DLD1 (cell line): ENCODE results near the gene LGALS8.
"Not testable (repeated sequence)": the region's sequence is repeated elsewhere in the genome, so short reads cannot be mapped to it uniquely, and the experiment has no call there.

Experiments used
- in situ Hi-C: cut with HindIII; loops from 2 replicates; pipeline ENCODE4 v1.10.0; 2017; ENCODE audit warnings: low sequenced_read_pairs

LGALS8 gene

GRCh38 chr1:236536540-236536939 is 12.8 kb downstream of the LGALS8 start:
- in situ Hi-C loops: no loop called here

DNA sequence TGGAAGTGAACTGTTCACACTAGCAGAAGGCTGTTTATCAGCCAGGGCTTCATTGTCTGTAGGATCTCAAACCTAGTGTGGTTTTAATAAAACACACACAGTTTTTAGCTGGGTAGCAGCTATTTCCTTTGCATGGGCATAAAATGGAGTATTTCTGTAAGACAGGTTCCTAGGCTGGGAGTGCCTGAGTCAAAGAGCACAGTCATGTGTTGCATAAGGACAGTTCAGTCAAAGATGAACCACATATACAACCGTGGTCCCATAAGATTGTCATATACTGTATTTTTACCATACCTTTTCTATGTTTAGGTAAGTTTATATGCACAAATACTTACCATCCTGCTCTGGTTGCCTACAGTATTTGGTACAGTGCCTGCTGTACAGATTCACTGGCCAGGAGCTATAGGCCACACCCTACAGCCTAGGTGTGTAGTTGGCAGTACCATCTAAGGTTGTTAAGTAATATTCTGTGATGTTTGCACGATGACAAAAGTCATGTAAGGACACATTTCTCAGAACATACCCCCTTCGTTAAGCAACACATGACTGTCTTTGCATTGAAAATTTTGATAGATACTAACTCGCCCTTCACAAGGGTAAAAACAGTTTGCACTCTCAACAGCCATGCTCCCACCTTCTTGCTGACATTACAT is 17.2 kb downstream of the LGALS8 start:
- in situ Hi-C loops: no loop called here

- in situ Hi-C loops: no loop called here
Measured at GRCh38 chr1:236541710-236542109, 17.9 kb downstream of the LGALS8 start.

- in situ Hi-C loops: no loop called here
Measured at GRCh38 chr1:236543065-236543669, 19.4 kb downstream of the LGALS8 start.

GRCh38 chr1:236545621-236546169 is 21.9 kb downstream of the LGALS8 start:
- in situ Hi-C loops: no loop called here

DNA sequence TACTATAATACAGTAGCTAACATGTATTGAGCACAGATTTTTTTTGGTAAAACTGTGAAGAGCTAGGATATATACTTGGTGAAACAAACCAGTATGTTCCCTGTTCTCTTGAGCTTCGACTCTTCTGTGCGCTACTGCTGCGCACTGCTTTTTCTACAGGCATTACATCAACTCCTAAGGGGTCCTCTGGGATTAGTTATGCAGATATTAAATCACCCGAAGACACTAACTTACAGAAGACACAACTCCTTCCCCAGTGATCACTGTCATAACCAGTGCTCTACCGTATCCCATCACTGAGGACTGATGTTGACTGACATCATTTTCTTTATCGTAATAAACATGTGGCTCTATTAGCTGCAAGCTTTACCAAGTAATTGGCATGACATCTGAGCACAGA is 24.7 kb downstream of the LGALS8 start:
- in situ Hi-C loops: no loop called here

DNA sequence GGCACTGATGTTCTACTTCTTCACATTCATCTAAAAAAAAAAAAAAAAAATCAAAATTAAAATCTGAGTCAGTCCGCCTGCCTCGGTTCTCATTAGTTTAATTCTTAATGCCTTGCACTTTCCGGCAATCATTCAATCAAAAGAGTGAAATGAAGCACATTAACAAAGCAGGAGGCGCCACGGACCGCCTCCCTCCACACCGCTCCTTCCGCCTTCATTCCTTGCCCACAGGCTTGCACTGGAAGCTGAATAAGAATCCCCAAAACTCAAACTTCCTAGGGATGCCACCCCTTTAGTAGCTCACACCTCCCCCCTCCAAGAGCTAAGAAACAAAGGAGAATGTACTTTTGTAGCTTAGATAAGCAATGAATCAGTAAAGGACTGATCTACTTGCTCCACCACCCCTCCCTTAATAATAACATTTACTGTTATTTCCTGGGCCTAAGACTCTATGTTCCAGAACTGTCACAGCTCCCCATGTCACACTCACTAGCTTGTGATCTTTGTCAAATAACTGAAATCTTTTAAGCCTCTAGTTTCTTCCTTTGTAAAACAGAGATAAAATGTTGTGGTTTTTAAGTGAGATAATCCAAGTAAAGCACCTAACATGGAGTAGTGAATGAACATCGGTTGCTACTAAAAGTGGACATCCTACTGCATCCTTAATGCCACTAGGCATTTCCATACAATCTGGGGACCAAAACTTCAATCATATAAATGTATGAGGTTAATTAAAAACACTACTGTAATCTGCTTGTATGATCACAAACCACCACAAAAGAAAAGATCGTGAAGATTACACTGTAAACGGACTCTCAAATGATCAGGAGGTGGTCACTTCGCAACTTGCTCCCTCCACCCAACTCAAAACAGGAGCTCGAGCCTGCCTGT is 27.4 kb downstream of the LGALS8 start:
- in situ Hi-C loops: no loop called here

DNA sequence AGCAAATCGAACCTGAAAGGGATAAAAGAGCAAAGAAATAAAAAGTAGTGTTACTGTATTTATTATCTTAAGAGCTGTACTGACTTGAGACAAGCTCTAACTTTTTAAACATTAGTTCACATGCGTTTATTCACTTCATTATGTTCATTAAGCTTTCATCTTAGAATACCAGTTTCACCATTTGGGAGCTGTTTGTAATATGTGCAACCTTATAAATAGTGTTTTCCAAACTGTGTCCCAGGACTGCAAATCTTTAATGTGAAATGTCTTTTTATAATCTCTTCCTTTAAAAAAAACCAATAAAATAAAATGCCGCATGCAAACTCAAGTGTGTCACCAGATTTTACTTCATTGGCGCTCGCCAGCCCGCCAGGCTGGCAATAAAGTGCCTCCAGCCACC is 28.3 kb downstream of the LGALS8 start:
- in situ Hi-C loops: no loop called here

DNA sequence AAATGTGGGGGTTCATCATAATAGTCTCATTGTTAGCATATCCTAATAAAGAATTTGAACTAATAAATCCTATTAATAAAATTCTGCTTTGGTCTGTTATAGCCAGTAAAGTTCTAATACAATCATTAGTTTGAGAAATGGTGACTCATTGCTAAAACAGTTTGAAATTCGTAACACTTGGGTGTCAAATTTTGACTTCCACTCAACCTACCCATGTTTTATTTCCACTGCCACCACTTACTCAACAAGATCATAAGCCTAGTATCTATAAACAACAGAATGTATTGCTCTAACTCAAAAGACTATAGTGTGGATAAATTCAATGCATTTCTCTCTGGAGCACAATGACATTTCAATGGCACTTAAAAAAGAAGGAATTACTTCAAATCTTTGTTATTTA is 29.1 kb downstream of the LGALS8 start:
- in situ Hi-C loops: no loop called here

DNA sequence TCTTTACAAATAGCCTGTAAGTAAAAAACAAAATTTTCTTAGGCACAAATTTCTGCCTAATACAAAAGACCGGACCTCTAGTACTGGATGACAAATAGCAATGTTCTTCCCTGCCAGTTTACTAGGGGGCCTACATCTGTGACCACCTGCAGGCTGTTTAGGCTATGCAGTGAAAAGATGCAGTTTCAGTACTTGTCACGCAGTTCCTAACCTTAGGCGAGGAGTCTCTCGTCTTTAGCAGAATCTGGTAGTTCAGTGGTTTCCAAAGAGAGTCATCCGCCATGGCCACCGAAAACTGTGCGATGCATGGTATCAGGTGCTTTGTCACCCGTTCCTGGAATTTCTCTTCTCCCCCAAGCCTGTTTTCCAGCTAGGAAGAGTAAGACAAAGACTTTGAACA is 29.6 kb downstream of the LGALS8 start:
- in situ Hi-C loops: no loop called here

DNA sequence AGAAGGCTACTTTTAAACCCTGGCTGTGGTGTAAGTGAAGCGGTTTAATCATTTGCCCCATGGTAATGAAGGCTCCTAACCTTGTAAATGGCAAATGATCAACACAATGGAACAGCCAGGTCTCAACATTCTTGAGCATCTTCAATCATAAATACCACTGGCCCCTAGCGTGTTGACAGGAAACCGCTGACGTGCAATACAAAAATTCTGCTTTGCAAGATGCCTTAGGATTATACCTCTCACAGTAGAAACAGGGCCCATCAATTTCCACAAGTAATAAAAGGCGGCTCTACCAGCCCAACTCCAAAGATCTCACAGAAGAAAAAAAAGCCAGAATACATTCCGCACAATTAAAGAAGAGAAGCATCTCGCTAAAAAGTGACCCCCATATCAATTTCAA is 32.8 kb downstream of the LGALS8 start:
- in situ Hi-C loops: no loop called here

DNA sequence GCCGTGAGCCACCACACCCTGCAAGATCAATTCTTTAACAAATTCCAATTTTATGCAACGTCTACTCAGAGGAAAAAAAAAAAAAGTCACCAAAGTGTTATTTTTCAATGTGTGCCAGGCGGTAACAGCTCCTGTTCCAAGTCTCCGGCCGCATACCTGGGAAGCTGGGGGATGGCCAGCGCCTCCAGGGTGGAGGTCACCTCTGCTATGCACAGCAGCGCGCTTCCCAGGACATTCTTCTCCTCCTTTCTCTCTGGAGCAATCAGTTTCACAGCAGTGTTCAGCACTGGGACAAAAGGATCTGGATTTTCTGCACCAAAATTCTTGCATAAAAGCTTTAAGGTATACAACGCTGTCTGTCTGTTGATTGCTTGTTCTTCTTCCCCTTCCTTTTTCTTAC is 34.3 kb downstream of the LGALS8 start:
- in situ Hi-C loops: no loop called here

- in situ Hi-C loops: no loop called here
Measured at GRCh38 chr1:236558846-236559245, 35.1 kb downstream of the LGALS8 start.

- in situ Hi-C loops: no loop called here
Measured at GRCh38 chr1:236560213-236560771, 36.5 kb downstream of the LGALS8 start.

- in situ Hi-C loops: no loop called here
Measured at GRCh38 chr1:236561976-236562375, 38.2 kb downstream of the LGALS8 start.

GRCh38 chr1:236565530-236565929 is 41.7 kb downstream of the LGALS8 start:
- in situ Hi-C loops: no loop called here

- in situ Hi-C loops: no loop called here
Measured at GRCh38 chr1:236568285-236568894, 44.6 kb downstream of the LGALS8 start.

DNA sequence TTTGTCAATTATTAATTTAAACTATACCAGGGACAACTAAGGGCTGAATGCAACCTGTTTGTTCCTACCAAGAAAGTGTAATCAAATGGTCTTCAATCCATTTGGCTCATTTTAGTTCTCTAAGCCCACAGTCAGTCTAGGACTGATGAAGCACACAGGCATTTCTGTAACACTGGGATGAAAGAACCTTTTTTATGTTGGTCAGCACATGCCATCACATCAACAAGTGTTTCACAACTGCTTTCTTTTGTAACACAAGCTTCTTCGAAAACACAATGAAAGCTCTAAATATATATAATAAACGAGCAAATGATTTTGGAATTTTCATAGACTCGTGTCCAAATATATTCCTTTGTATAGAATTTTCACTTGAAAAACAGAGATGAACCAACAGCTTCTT is 51.7 kb downstream of the LGALS8 start:
- in situ Hi-C loops: no loop called here

DNA sequence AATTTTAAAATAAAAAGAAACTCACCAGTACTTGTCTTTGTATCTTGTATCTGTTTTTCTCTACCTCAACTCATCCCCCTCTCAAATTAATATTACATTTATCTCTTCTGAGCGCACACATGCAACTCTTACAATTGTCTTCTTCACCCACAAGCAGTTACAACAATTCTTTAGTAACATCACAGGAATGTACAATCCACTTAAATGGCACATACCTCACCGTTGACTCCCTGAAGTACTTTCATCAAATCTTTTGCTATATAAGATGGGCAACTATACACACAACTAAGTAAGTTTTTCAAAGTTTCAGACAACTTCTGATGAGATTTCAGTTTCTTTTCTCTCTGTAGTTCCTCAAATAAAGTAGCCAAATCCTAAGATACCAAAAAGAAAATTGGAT is 52.2 kb downstream of the LGALS8 start:
- in situ Hi-C loops: no loop called here

GRCh38 chr1:236577041-236577440 is 53.3 kb downstream of the LGALS8 start:
- in situ Hi-C loops: not testable (repeated sequence)

DNA sequence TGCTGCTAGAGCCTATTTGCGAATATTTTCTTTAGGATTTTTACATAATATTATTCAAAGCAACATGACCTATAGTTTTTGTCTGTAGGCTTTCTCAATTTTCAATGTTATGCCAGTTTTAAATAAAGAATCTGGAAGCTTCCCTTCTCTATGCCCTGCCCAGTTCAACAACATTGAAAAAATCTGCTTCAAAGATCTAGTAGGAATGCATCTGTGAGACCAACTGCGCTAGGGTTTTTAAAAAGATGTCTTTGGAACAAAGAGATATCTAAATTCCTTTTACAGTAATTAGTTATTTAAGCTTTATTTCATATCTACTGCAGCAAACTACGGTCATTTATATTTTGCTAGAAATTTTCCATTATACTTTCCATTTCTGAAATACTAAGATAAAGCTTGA is 54.9 kb downstream of the LGALS8 start:
- in situ Hi-C loops: no loop called here
